GM10847 (cell line): ENCODE measurements around the gene UBL7.

Experiments
- POLR2A ChIP-seq: IDR thresholded peaks from 2 replicates; pipeline ENCODE4 v1.6.1; 2011; ENCODE audit not compliant: insufficient read length; ENCODE audit errors: extremely low read depth

UBL7 gene

DNA sequence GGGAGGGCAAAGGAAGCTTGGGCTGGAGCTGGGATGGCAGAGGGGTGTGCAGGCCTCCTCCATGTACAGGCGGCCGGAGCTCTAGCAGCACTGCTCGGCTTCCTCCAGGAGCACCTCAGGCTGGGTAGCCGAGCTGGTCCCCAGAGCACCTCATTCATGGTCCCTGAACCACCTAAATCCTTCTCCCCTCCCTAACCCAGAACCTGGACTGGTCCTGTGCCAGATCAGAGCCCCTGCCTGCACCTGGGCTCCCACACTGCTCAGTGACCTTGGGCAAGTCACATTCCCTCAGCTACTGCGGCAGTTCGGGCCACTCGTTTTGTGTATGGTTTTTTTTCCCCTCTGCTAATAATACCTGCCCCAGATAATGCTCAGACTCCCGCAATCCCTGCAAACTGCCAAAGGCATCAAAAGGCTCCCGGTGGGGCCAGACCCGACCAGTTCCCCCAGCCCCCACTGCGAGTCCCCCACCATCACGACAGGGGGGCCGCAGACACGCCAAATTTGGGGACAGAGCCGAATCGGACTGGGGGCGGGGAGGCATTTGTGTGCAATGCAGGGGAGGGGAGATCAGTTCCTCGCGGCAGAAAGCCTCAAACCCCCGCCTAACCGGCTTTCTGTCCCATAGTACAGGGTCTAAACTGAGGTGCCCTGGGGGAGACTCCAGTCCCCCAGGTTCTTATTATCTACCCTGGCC is 28.5 kb downstream of the UBL7 start:
- TF ChIP-seq POLR2A: no peak

DNA sequence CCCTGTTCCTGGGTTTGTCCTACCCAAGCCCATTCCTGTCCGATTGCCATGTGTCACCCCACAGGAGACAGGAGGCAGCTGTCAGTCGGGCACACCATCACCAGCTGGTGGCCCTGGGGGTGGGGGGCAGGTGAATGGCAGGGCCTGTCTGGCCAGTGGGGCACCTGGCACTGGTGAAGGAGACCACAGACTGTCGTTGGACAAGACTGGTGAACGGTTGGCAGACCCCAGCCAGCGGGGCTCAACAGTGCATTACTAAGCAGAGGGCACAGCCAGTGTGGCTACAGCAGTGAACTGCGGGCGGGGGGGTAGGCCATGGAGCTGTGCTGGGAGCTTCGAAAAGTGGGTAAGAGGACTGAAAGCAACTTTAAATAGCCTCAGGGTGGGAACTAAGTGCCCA is 29.3 kb downstream of the UBL7 start:
- no peak for TF ChIP-seq POLR2A

DNA sequence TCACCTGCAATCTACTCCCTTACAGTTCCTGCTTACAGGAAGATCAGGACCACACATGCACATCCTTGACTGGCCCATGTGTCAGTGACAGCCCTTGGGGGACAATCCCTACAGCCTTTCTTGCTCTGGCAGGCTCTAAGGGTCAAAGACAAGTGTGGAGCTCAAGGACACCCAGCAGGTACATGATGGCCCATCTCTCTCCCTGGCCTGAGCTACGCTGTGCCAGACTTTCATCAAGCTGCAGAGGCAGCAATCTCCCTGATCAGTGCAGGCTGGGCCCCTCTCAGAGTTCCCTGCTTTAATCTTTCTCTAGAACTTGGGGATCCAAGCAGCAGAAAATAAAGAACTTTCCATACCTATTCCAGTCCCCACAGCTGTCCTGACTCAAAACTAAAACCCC is 29.8 kb downstream of the UBL7 start:
- TF ChIP-seq POLR2A: no peak

DNA sequence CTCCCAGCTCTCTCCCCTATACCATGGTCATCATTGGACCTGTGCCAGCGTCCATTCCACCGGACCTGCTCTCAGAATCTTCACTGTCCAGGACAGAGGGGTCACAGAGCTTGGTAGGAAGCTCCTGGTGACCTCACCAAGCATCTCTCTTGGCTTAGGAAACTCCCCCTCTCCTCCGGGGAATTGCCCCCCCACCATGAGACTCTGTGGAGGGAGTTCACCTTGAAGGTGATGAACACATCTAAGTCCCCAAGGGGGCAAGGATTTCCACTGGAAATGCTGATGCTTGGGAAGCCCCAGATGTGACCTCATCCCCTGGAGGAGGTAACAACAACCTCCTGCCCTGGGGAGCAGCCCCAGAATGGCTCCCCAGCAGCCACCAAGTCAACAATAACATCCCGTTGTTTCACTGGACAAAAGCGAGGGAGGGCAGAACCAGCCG is 30.4 kb downstream of the UBL7 start:
- no peak for TF ChIP-seq POLR2A

DNA sequence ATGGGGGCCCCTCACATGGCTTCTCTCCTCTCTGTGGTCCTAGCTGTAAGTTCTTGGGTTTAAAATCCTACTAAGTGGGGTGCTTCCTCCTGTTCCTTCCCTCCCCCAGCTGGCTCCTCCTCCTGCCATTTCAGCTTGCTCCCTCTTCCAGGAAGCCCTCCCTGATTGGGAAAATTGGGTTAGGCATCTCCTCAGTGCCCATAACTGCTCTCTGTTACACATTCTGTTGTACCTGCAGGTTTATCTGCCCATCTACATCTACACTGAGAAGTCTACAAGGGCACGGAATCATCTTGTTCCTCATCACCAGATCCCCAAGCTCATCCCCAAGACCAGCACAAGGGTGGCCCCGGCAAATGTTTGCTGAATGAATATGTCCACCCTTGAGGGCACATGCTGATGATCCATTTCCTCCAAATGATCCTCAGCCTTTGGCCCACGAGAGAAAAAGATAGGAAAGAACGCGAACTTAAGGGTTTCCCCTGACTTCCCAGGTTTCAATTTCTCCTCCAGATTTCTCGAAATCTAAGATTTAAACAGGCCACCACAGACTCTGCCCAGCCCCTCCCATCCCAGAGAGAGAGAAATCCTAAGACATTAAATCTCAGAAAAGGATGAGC is 31.1 kb downstream of the UBL7 start:
- TF ChIP-seq POLR2A: no peak

DNA sequence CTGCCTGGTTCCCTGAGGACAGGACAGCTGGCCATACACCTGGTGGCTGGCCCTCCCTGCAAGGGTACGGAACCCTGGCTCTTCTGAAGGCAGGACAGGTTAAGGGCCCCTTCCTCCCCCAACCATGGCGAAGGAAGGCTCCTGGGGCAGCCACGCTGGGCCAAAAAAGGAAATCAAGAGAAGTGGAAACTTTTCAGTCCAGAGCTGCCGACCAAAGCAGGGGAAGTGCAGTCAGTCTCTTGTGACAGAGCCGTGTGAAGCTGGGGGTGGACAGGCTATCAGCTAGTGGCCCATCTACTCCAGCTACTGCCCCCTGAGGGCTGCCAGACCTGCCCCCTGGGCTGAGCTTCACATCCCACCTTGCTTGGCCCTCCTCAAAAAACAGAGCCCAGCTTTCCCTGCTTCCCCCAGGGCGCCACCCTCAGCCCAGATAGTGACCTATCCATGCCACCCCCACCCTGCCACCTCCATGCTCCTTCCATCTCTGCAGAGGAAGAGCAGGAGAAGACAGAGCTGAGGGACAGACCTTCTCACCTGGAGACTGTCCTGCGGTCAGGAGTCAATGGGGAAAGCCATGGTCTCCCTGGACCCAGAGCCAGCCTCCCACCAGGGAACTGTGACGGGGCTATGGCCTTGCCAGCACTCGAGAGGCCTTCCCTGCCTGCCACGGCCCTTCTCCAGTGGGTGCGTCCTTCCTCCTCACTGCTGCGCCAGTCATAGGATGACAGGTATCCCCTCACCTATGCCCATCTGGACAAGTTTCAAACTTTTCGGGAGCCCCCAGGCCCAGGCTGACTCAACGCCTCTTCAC is 31.8 kb downstream of the UBL7 start:
- TF ChIP-seq POLR2A: no peak

DNA sequence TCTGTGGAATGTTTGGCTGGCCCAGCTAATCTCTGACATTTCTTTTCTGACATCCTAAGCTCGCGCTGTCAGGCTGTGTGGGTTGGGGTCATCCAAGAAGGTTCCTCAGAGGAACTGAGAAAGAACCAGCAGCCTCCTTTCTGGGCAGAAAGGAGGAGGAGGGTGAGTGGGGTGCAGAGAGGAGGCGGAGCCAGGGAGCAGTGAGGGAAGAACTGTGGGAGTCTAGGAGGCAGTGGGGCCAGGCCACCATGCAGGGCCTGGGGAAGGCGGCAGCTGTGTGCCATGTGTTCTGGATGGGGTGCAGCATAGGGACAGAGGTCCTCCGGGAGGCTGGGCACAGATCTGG is 32.5 kb downstream of the UBL7 start:
- TF ChIP-seq POLR2A: no peak

DNA sequence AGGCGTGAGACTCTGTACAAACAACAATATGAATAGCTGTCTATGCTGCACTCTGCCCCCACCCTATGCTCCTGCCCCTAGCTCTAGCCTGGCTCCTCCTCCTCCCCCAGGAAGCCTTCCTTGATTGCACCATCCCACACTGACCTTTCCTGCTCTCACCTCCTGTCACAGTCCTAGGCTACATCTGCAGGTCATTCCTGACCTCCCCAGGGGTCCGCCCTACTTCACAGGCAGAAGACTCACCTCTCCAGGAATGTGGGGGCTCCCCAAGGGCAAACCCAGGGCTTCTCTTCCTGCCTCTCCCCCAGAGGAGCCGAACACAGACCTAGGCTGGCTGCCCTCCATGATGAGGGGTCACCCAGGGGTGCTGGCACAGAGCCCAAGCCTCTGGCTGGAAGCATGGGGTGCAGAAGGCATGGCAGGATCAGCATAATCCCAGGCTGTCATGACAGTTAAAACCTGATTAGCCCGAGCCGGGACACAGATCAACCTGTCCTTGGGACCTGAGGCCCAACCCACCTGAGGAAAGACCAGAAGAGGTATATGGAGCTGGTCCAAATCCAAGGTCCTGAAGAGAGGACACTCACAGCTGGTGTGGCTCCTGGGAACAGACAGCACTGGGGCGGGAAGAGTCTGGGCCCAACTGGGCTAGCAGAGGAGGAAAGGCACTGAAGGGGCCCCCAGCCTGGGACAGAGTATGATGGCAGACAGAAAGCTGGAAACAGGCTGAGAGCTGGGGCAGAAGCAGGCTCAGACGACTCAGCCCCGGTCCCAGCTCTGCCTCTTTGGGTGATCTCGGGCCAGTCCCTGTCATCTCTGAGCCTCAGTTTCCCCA is 33.1 kb downstream of the UBL7 start:
- TF ChIP-seq POLR2A: no peak

DNA sequence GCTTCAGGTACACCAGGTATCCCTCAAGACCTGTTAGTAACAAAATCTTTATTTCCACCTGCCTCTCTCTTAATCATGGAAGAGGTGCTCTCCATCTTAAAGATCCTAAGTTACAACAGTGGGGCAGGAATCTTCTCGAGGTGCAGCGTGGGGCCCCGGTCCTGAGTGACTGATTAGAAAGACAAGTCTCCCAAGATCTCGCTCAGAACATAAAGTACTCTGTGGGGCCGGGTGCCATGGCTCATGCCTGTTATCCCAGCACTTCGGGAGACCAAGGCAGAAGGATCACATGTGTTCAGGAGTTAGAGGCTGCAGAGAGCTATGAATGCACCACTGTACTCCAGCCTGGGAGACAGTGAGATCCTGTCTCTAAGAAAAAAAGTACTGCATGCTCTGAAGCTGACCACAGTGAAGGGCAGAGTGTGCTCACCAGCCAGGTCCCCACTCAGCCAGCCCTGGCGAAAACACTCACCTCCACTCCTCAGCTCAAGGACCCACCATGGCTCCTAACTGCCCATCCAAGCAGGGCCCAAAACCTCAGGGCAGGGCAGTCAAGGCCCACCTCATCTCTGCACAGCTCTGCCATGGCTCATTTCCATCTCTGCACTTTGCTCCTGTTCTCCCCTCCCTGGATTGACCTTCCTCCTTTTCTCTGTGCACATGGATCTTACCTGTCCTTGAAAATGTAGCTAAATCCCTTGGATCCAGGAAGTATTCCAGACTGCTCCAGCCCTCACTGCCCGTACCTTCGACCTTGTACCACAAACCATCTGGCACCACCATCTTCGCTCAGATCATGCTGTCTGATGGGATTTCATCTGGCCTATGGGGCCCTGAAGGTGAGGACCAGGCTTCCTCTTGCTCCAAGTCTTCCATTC is 34.3 kb downstream of the UBL7 start:
- no peak for TF ChIP-seq POLR2A

DNA sequence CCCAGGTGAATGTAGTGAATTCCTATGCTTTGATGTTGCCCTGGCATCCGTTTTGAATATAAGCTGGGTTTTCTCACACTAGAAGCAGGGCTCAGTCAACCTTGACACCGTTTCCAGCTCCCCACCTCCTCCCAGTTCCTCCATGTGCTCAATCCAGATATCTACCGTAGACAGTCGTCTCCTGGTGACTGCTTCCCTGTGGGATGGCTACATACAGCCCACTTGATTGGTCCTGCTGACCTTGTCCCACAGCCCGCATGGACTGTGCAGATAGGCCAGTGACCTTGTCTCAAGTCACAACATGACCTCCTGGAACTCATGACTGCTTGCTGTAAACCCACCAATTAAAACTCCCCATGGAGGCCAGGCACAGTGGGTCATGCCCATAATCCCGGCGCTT is 35.3 kb downstream of the UBL7 start:
- no peak for TF ChIP-seq POLR2A

DNA sequence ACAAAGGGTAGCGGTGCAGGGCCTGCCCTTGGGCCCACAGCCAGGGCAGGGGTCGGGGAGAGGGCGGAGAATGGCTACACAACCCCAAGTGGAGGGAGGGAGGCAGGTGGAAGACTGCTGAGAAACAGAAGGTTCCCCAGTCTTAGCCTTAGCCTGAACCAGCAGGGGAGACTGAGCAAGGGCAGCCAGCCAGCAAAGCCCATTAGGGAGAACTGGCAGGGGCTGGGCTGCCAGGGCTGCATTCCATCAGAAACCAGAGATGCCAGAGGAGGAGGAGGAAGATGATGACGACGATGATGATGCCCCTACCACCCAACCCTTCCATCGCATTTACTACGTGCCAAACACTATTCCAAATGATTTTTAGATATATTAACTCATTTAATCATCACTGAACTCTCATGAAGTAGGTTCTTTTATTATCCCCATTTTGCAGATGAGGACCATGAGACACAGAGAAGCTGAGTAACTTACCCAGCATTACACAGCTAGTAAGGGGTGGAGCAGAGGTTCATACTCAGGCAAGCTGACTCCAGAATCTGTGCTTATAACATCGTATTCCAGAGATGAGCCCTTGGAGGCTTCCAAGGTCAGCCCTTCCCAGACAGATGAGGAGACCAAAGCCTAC is 35.9 kb downstream of the UBL7 start:
- TF ChIP-seq POLR2A: no peak

DNA sequence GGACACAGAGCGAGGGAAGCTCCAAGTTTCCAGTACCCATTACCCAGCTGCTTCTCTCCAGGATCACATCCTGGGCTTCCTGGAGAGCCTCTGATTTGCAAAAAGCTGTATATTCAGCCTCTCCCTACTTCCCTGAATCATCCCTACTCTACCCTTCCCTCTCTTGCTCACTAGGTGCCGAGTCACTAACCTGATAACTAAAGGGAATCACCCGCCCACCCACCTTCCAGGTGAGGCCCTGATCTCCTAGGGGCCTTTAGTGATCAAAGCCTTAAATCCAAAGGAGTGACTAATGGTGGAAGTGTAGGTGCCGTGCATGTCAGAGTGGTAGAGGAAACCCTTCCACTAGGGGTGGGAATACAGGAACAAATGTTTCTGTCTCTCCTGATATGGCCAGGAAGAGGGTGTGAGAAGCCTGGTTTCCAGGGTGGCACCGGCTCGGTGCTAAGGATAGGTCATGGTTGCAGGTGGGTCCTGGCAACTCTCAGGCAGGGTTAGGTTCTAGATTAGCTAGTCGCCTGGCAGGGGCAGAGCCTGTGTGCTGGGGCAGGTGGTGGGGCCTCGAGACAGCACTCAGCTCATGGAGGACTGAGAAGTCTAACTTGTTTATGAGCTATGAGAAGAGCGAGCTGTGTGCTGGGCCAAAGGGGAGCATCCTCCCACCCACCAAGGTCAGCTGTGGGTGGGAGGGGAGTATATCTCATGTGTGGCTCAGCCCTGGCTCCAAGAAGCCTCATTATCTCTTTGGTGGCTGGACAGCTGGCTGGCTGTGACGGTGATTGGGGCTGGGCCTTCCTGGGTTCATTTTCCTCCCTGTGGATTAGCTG is 37.3 kb downstream of the UBL7 start:
- no peak for TF ChIP-seq POLR2A
